ENCODE results near the gene SMIM44.

GRCh38 chr19:3459965-3460582 is 23.2 kb downstream of the SMIM44 start:
- TF ChIP-seq ZNF8 (CRISPR knock-in tag; IDR thresholded peaks at IDR 0.05) (no peak), RARB (CRISPR knock-in tag; IDR thresholded peaks at IDR 0.05) (no peak), ZC3H10 (CRISPR knock-in tag; IDR thresholded peaks at IDR 0.05) (no peak), OSR1 (CRISPR knock-in tag; IDR thresholded peaks at IDR 0.05) (no peak), BACH2 (CRISPR knock-in tag; IDR thresholded peaks at IDR 0.05; ENCODE audit: borderline replicate concordance) (no peak), ZFP3 (CRISPR knock-in tag; IDR thresholded peaks at IDR 0.05) (0 out of 2 replicates have a peak, but pooled peaks have one; percentile 47), PPARA (CRISPR knock-in tag; IDR thresholded peaks at IDR 0.05; ENCODE audit: borderline replicate concordance) (no peak), ZNF70 (CRISPR knock-in tag; IDR thresholded peaks at IDR 0.05) (no peak; the same call in 1 of the 2 replicates), ARNTL (CRISPR knock-in tag; IDR thresholded peaks at IDR 0.05; ENCODE audit: borderline replicate concordance, low read depth) (no peak)

Data from SK-N-SH treated with all-trans-retinoic acid at 6 μM for 48 hours (cell line).